ENCODE measurements around the gene ACAN. TPM values are rescaled to one million over a fixed set of nuclear protein-coding genes. Genes with fewer than 3 reads are reported as not detected.

Gene ACAN
- total RNA-seq, 1 experiment from 2014 or later, result 0.03 TPM

- intact Hi-C loops (cut with micrococcal nuclease; ENCODE audit: unreplicated experiment) (no loop called here), in situ Hi-C loops (cut with HindIII; ENCODE audit: low pct_unique_long_range_greater_than_20kb, low sequenced_read_pairs) (no loop called here)
- TF ChIP-seq TCF7L2 (IDR thresholded peaks at IDR 0.05; ENCODE audit: low read depth, low read length) (no peak), CTCF (IDR thresholded peaks at IDR 0.05) (no peak), SIN3A (IDR thresholded peaks at IDR 0.05; ENCODE audit: borderline replicate concordance, insufficient read depth, low read depth, low read length) (no peak), REST (IDR thresholded peaks at IDR 0.05; ENCODE audit: insufficient read depth in 1 of 2, low read depth in 2 of 2, low read length in 1 of 2) (no peak), POLR2AphosphoS5 (IDR thresholded peaks at IDR 0.05; ENCODE audit: low read depth, low read length) (no peak)
- Histone ChIP-seq H3K9me3 (ENCODE audit: control insufficient read depth, insufficient read depth, low read depth, low read length) (no peaks in the 10 kb centered on the region), H3K27ac (ENCODE audit: low read length) (no peak overlapping the region), H3K27me3 (ENCODE audit: control insufficient read depth, insufficient read depth, low read length) (no peaks in the 10 kb centered on the region), H3K4me1 (ENCODE audit: control insufficient read depth, insufficient read depth, low read length) (peaks cover 7% of the 10 kb centered on the region; the same call in 1 of the 2 replicates), H3K36me3 (ENCODE audit: control insufficient read depth, insufficient read depth, low read length) (no peaks in the 10 kb centered on the region), H3K4me3 (ENCODE audit: low read depth in 2 of 2, low read length in 2 of 2) (no peak overlapping the region)
- CTCF ChIA-PET, result interaction anchor here (0.6 kb wide), 1 partner anchor 14 kb away, joined by 8 read pairs; no protein-coding TSS in a partner anchor
- no peak for ATAC-seq
- DNase-seq (ENCODE audit: low read depth, low spot score), result no peak
- BruUV-seq (replicated peaks), result no TSS peak
- POLR2A ChIA-PET, result no interaction called here
Observed at GRCh38 chr15:88812133-88812532, 8.9 kb downstream of the ACAN start.

- in situ Hi-C loops (cut with HindIII; ENCODE audit: low pct_unique_long_range_greater_than_20kb, low sequenced_read_pairs), result no loop called here
- no TSS peak for BruUV-seq (replicated peaks)
Observed at GRCh38 chr15:88813960-88814359, 10.7 kb downstream of the ACAN start.

More at GRCh38 chr15:88813960-88814359, 10.7 kb downstream of the ACAN start:
- DNase-seq (ENCODE audit: low read depth, low spot score) (no peak), ATAC-seq (no peak)
- Histone ChIP-seq H3K27ac (ENCODE audit: low read length) (no peak overlapping the region), H3K36me3 (ENCODE audit: control insufficient read depth, insufficient read depth, low read length) (no peaks in the 10 kb centered on the region), H3K9me3 (ENCODE audit: control insufficient read depth, insufficient read depth, low read depth, low read length) (no peaks in the 10 kb centered on the region), H3K4me1 (ENCODE audit: control insufficient read depth, insufficient read depth, low read length) (peaks cover 7% of the 10 kb centered on the region; the same call in 1 of the 2 replicates), H3K4me3 (ENCODE audit: low read depth in 2 of 2, low read length in 2 of 2) (no peak overlapping the region), H3K27me3 (ENCODE audit: control insufficient read depth, insufficient read depth, low read length) (peaks cover 2% of the 10 kb centered on the region; the same call in 1 of the 2 replicates)
- ChIA-PET POLR2A (no interaction called here), CTCF (no interaction called here)
- intact Hi-C loops (cut with micrococcal nuclease; ENCODE audit: unreplicated experiment), result no loop called here
- TF ChIP-seq CTCF (IDR thresholded peaks at IDR 0.05), result no peak
- TF ChIP-seq SIN3A (IDR thresholded peaks at IDR 0.05; ENCODE audit: borderline replicate concordance, insufficient read depth, low read depth, low read length), result no peak
- TF ChIP-seq REST (IDR thresholded peaks at IDR 0.05; ENCODE audit: insufficient read depth in 1 of 2, low read depth in 2 of 2, low read length in 1 of 2), result no peak
- no peak for TF ChIP-seq POLR2AphosphoS5 (IDR thresholded peaks at IDR 0.05; ENCODE audit: low read depth, low read length)
- no peak for TF ChIP-seq TCF7L2 (IDR thresholded peaks at IDR 0.05; ENCODE audit: low read depth, low read length)

Data from Panc1 (cell line).